Testis (tissue), 3 donors: ENCODE data around the gene IGSF22. TPM values are rescaled to one million over a fixed set of nuclear protein-coding genes. Genes with fewer than 3 reads are reported as not detected.

Experiments
- DNase-seq: peaks from one replicate; pipeline ENCODE4 v3.0.0-alpha.2; 2019
- H3K27ac ChIP-seq, 2 donors: fragments of 200-600 bp; sonication (generic); one replicate each; pipeline ENCODE4 v1.5.1; 2019
- H3K27me3 ChIP-seq: fragments of 200-600 bp; sonication (generic); one replicate; pipeline ENCODE4 v1.5.1; 2019
- H3K36me3 ChIP-seq: fragments of 200-600 bp; sonication (generic); one replicate; pipeline ENCODE4 v1.5.1; 2017; ENCODE audit warnings: low read depth; ENCODE audit errors: missing control alignments
- H3K4me1 ChIP-seq: fragments of 200-600 bp; sonication (generic); one replicate; pipeline ENCODE4 v1.5.1; 2019
- H3K4me3 ChIP-seq, 2 donors: fragments of 200-600 bp; sonication (generic); one replicate each; pipeline ENCODE4 v1.5.1; 2017 to 2019
- H3K9me3 ChIP-seq: fragments of 200-600 bp; sonication (generic); one replicate; pipeline ENCODE4 v1.5.1; 2017
- POLR2A ChIP-seq: fragments of 450-650 bp; IDR thresholded peaks from one replicate; pipeline ENCODE4 v1.6.1; 2017; ENCODE audit warnings: antibody characterized with exemption, mild to moderate bottlenecking, moderate library complexity
- WGBS, 2 donors: methylation state at CpG; one replicate each; pipeline ENCODE4 v1.1.5; 2018; 5-methylcytosine and 5-hydroxymethylcytosine counted together
- intact Hi-C: fragments of 100-400 bp; cut with DNase I; formaldehyde crosslinking; loops from one replicate; pipeline ENCODE4 v1.15.1; 2023; ENCODE audit warnings: low total_unique reads
- polyA plus RNA-seq: library from polyadenylated mRNA; stranded (reverse); fragments of 350-450 nt; fragmentation: Illumina TruSeq; extraction: RNeasy Lipid Tissue Mini Kit (QIAGEN cat#74804); gene quantifications from one replicate; pipeline ENCODE4 v1.2.3, GENCODE V29; 2014; ENCODE audit warnings: low read depth, low replicate concordance; ENCODE audit not compliant: insufficient read depth
- total RNA-seq, 2 donors: library from RNA; depleted of rRNA; stranded (reverse); fragments of >200 nt; gene quantifications; one replicate each; pipeline ENCODE4 v1.2.3, GENCODE V29; 2016
- TF ChIP-seq, protein P1 (sequence below), 3 experiments: fragments of 450-650 bp in 2 of 3; fragments of 200-600 bp in 1 of 3; sonication (generic) in 1 of 3; IDR thresholded peaks; one replicate each; pipeline ENCODE4 v1.5.1; 2016 to 2019; ENCODE audit warnings: antibody characterized with exemption in 3 of 3, mild to moderate bottlenecking in 2 of 3, moderate library complexity in 1 of 3

Gene IGSF22
- total and polyA plus RNA-seq, 3 donors from 2014 or later, result 0.94 to 1.7 (median 1.1) TPM

DNA sequence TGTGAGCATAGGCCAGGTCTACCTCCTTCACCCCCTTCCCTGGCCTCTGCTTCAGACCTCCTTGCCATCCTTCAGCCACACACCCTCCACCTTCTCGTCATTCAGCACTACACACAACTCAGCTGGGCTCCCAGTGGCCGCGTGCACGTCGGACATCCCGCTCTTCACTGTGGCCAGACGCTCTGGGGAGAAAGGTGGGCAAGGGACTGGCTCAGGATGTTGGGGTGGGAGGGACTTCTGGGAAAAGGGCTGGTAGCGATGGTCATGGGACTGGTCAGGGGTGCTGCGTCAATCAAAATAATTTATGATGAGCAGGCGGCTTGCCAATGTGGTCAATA lies 11.6 kb downstream of the IGSF22 start:
- WGBS, 2 donors, result 89 to 92% methylated on average over 10 of the region's 10 CpGs
- no peaks in the 10 kb centered on the region for H3K4me1 ChIP-seq
- no peaks in the 10 kb centered on the region for H3K27me3 ChIP-seq
- no peak overlapping the region for H3K4me3 ChIP-seq
- H3K27ac ChIP-seq, result no peak overlapping the region
- TF ChIP-seq, protein P1, sequence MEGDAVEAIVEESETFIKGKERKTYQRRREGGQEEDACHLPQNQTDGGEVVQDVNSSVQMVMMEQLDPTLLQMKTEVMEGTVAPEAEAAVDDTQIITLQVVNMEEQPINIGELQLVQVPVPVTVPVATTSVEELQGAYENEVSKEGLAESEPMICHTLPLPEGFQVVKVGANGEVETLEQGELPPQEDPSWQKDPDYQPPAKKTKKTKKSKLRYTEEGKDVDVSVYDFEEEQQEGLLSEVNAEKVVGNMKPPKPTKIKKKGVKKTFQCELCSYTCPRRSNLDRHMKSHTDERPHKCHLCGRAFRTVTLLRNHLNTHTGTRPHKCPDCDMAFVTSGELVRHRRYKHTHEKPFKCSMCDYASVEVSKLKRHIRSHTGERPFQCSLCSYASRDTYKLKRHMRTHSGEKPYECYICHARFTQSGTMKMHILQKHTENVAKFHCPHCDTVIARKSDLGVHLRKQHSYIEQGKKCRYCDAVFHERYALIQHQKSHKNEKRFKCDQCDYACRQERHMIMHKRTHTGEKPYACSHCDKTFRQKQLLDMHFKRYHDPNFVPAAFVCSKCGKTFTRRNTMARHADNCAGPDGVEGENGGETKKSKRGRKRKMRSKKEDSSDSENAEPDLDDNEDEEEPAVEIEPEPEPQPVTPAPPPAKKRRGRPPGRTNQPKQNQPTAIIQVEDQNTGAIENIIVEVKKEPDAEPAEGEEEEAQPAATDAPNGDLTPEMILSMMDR (IDR thresholded peaks at IDR 0.05), result no peak
- no peak for TF ChIP-seq POLR2A
- H3K36me3 ChIP-seq, result no peaks in the 10 kb centered on the region
- intact Hi-C loops, result no loop called here
- DNase-seq, result no peak
- no peaks in the 10 kb centered on the region for H3K9me3 ChIP-seq

DNA sequence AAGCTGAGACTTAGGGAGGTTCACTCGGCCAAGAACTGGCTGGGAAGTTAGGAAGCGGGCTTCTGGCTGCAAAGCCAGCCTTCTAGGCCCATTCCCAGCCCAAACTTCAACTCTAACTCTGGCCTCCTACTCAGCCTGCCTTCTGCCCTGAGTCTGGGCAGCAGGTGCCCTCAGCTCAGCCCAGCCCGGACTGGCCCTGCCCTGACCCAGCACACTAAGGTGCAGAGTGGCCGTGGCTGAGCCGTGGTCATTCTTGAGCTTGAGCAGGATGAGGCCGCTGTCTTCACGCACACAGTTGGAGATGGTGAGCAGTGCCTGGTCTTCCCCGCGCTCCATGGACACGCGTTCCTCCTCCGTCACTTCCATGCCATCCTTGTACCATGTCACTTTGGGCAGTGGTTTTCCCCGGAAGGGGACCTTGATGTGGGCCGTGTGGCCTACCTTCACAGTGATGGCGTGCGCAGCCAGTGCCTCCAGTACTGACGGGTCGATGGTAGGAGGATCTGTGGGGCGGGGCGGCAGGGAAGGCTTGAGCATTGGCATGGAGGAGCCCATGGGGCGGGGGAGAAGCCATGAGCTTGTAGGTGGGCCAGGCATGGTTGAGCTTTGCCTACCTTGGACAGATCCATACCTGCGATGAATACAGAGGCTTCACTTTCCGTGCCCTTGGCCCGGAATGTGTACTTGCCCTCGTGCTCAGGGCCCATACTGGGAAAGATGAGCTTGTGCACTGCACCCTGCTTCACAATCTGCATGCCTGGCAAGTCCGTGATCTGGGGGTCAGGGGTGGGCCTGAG lies 12.1 kb downstream of the IGSF22 start:
- DNase-seq, result no peak
- no peak overlapping the region for H3K27ac ChIP-seq
- H3K27me3 ChIP-seq, result no peaks in the 10 kb centered on the region
- H3K4me3 ChIP-seq, result no peak overlapping the region
- 84 to 90% methylated on average over 19 to 26 of the region's 26 CpGs for WGBS, 2 donors
- TF ChIP-seq, protein P1 (IDR thresholded peaks at IDR 0.05), result no peak
- TF ChIP-seq POLR2A, result no peak
- no peaks in the 10 kb centered on the region for H3K4me1 ChIP-seq
- H3K9me3 ChIP-seq, result no peaks in the 10 kb centered on the region
- intact Hi-C loops, result no loop called here
- no peaks in the 10 kb centered on the region for H3K36me3 ChIP-seq

DNA sequence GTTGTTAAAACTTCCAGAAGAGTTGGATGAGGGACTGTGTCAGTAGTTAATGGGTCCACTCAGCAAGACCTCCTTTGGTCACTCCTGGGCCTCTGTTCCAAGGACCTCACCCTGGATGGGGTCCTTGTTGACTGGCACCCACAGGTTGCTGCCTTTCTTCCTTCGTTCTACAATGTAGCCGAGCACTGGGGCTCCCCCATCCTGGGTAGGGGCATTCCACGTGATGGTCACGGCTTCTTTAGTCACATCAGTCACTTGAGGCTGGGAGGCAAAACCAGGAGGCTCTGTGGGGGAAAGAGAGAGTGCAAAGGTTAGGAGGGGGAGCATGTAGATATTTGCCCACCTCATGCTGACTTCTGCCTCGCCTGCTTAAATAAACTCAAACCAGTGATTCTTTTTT lies 15.4 kb downstream of the IGSF22 start:
- H3K27me3 ChIP-seq, result no peaks in the 10 kb centered on the region
- H3K36me3 ChIP-seq, result no peaks in the 10 kb centered on the region
- WGBS, 2 donors, result 81 to 82% methylated on average over 5 of the region's 5 CpGs
- H3K27ac ChIP-seq, result no peak overlapping the region
- TF ChIP-seq POLR2A, result no peak
- TF ChIP-seq, protein P1 (IDR thresholded peaks at IDR 0.05), result no peak
- intact Hi-C loops, result no loop called here
- no peak overlapping the region for H3K4me3 ChIP-seq
- no peaks in the 10 kb centered on the region for H3K9me3 ChIP-seq
- H3K4me1 ChIP-seq, result peaks cover 2% of the 10 kb centered on the region
- no peak for DNase-seq

DNA sequence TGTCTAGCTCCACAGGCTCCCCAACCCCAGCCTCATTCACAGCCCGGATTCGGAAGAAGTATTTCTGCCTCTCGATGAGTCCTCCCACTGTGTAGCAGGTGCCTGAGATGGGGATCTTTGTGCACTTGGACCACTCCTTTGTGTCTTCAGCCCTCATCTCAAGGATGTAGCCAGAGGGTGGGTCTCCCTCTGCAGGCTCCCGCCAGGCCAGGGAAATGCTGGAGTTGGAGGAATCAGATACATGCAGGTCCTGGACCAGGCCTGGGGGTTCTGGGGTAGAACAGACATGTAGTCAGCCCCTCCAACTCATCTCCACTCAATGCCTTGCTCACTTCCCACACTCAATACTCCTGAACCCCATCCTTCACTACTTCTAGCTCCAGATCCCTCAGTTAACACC lies 16.6 kb downstream of the IGSF22 start:
- H3K9me3 ChIP-seq, result no peaks in the 10 kb centered on the region
- no peak overlapping the region for H3K4me3 ChIP-seq
- no peak for DNase-seq
- WGBS, 2 donors, result 95 to 100% methylated on average over 4 of the region's 4 CpGs
- H3K4me1 ChIP-seq, result peaks cover 6% of the 10 kb centered on the region
- no peak overlapping the region for H3K27ac ChIP-seq
- intact Hi-C loops, result no loop called here
- H3K36me3 ChIP-seq, result no peaks in the 10 kb centered on the region
- no peak for TF ChIP-seq POLR2A
- TF ChIP-seq, protein P1 (IDR thresholded peaks at IDR 0.05), result no peak
- H3K27me3 ChIP-seq, result no peaks in the 10 kb centered on the region

DNA sequence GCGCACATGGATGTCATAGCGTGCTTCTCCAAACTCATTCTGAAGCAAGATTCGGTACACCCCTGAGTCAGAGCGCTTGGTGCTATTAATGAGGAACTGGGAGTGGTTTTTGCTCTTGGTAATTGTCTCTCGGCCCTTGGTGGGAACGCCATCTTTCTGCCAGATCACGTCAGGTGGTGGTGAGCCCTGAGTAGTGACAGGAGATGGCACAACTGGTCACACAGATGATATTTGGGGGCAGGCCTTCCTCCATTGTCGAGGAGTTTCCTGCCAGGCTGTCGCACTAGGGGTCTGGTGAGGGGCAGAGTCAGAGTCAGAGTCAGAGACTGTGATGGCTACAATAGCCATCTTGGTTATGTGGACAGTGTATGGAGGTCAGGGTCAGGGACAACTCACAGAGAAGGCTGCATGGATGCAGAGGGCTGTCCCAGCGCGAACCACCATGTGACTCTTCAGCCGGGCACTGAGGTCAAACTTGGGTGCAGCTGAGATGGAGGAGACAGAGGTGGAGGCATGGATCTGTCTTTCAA lies 18.1 kb downstream of the IGSF22 start:
- peaks cover 6% of the 10 kb centered on the region for H3K4me1 ChIP-seq
- no peak overlapping the region for H3K4me3 ChIP-seq
- H3K9me3 ChIP-seq, result no peaks in the 10 kb centered on the region
- no peaks in the 10 kb centered on the region for H3K36me3 ChIP-seq
- H3K27me3 ChIP-seq, result no peaks in the 10 kb centered on the region
- intact Hi-C loops, result no loop called here
- H3K27ac ChIP-seq, result no peak overlapping the region
- no peak for DNase-seq
- 85 to 96% methylated on average over 8 to 12 of the region's 12 CpGs for WGBS, 2 donors
- no peak for TF ChIP-seq POLR2A
- TF ChIP-seq, protein P1 (IDR thresholded peaks at IDR 0.05), result no peak
